Measurements from ENCODE around the gene SLC30A1. TPM values are rescaled to one million over a fixed set of nuclear protein-coding genes. Genes with fewer than 3 reads are reported as not detected.

The SLC30A1 gene
- total RNA-seq, 1 experiment from 2014 or later, result 9.7 TPM

DNA sequence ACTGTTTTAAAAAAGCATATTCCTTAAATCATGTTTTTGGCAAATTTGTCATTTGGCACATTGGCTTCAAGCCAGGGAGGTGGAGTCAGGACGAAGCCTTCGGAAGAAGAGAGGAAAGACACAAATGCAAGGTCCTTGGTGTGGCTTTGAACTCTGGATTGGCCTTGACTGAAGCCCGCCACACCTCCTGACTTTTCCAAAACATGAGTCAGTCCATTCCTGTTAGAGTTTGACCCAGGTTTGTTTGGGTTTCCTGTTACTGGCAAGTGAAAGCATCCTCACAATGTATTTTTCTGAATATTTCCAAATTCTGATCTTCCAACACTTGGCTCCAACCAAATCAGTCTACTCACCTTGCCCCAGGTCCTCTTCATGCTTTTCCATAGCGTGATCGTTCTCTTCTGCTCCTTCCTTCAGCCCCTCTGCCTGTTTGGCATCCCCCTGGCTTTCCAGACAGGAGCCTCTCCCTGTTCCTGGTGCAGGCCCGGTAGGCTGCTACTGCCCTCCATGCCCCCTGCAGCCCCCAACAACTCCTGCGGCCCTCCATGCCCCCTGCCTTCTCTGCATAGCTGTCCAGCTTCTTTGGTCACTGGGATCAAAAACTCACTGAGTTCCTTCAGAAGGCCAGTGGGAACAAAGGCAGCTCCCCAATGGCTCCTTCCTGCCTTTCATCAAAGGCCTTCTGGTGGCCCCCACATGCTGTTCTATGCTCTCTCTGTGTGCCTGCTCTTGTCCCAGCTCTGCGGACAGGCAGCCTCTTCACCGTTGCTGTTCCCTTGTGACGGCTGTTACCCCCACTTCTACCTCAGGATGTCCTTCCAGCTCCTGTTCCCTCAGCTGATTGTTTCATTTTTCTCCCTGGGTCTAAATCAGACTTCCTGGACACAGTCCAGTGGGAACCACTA, 30.4 kb upstream of the SLC30A1 start:
- Histone ChIP-seq H3K4me2 (ENCODE audit: low read length) (no peak overlapping the region), H3K9ac (ENCODE audit: low read length) (no peak overlapping the region), H3K9me3 (ENCODE audit: control insufficient read depth in 1 of 2, insufficient read depth in 1 of 2, low read depth in 1 of 2, low read length in 2 of 2) (no peaks in the 10 kb centered on the region), H3K79me2 (ENCODE audit: insufficient read depth, low read length) (no peaks in the 10 kb centered on the region), H3K4me1 (ENCODE audit: control insufficient read depth in 1 of 2, insufficient read depth in 2 of 2, low read length in 2 of 2) (peaks cover 8 to 15% of the 10 kb centered on the region in 2 experiments; a peak in 3 of 4 replicates), H4K20me1 (ENCODE audit: insufficient read depth) (no peaks in the 10 kb centered on the region), H3K36me3 (ENCODE audit: control insufficient read depth in 1 of 2, insufficient read depth in 2 of 2, low read length in 2 of 2) (no peaks in the 10 kb centered on the region), H3K27ac (ENCODE audit: low read depth, low read length) (no peak overlapping the region), H2AFZ (ENCODE audit: low read depth, low read length, poor library complexity, severe bottlenecking) (no peak overlapping the region), H3K4me3 (replicated peaks in 1 of 2; ENCODE audit: low read depth in 1 of 2, low read length in 2 of 2) (no peak overlapping the region), H3K9me2 (ENCODE audit: insufficient read depth) (no peaks in the 10 kb centered on the region), H3K27me3 (ENCODE audit: insufficient read depth, low read length) (no peaks in the 10 kb centered on the region)
- ChIA-PET CTCF (no interaction called here), RAD21 (ENCODE audit: low non-redundant PET in 1 of 2, low total read pairs in 2 of 2, uncharacterized antibody in 2 of 2, unreplicated experiment in 2 of 2) (no interaction called here), POLR2A (no interaction called here)
- intact Hi-C loops (cut with micrococcal nuclease), result no loop called here
- DNase-seq (ENCODE audit: low read depth, low spot score) (no peak), ATAC-seq (no peak)
- TF ChIP-seq RAD21 (IDR thresholded peaks at IDR 0.05; ENCODE audit: low read depth) (no peak), POLR2A (IDR thresholded peaks at IDR 0.05; ENCODE audit: borderline replicate concordance, extremely low read depth, insufficient read depth, insufficient read length) (no peak), EGR1 (IDR thresholded peaks at IDR 0.05; ENCODE audit: low read depth) (no peak), YY1 (IDR thresholded peaks at IDR 0.05; ENCODE audit: extremely low read depth, insufficient replicate concordance, low read depth, low read length) (no peak), ELF1 (IDR thresholded peaks at IDR 0.05; ENCODE audit: borderline replicate concordance, low read depth) (no peak), TCF7L2 (IDR thresholded peaks at IDR 0.05; ENCODE audit: borderline replicate concordance, extremely low read depth, insufficient read depth, insufficient read length) (no peak), SRF (IDR thresholded peaks at IDR 0.05; ENCODE audit: low read depth) (no peak), SP1 (IDR thresholded peaks at IDR 0.05; ENCODE audit: low read depth) (no peak), FOSL1 (IDR thresholded peaks at IDR 0.05; ENCODE audit: low read depth) (no peak), ZFX (IDR thresholded peaks at IDR 0.05) (no peak), POLR2AphosphoS5 (IDR thresholded peaks at IDR 0.05; ENCODE audit: low read depth, low read length) (no peak), JUND (IDR thresholded peaks at IDR 0.05) (no peak)
- TF ChIP-seq, protein P1, sequence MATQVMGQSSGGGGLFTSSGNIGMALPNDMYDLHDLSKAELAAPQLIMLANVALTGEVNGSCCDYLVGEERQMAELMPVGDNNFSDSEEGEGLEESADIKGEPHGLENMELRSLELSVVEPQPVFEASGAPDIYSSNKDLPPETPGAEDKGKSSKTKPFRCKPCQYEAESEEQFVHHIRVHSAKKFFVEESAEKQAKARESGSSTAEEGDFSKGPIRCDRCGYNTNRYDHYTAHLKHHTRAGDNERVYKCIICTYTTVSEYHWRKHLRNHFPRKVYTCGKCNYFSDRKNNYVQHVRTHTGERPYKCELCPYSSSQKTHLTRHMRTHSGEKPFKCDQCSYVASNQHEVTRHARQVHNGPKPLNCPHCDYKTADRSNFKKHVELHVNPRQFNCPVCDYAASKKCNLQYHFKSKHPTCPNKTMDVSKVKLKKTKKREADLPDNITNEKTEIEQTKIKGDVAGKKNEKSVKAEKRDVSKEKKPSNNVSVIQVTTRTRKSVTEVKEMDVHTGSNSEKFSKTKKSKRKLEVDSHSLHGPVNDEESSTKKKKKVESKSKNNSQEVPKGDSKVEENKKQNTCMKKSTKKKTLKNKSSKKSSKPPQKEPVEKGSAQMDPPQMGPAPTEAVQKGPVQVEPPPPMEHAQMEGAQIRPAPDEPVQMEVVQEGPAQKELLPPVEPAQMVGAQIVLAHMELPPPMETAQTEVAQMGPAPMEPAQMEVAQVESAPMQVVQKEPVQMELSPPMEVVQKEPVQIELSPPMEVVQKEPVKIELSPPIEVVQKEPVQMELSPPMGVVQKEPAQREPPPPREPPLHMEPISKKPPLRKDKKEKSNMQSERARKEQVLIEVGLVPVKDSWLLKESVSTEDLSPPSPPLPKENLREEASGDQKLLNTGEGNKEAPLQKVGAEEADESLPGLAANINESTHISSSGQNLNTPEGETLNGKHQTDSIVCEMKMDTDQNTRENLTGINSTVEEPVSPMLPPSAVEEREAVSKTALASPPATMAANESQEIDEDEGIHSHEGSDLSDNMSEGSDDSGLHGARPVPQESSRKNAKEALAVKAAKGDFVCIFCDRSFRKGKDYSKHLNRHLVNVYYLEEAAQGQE (IDR thresholded peaks at IDR 0.05; ENCODE audit: low read depth), result no peak
- TF ChIP-seq, protein P2, sequence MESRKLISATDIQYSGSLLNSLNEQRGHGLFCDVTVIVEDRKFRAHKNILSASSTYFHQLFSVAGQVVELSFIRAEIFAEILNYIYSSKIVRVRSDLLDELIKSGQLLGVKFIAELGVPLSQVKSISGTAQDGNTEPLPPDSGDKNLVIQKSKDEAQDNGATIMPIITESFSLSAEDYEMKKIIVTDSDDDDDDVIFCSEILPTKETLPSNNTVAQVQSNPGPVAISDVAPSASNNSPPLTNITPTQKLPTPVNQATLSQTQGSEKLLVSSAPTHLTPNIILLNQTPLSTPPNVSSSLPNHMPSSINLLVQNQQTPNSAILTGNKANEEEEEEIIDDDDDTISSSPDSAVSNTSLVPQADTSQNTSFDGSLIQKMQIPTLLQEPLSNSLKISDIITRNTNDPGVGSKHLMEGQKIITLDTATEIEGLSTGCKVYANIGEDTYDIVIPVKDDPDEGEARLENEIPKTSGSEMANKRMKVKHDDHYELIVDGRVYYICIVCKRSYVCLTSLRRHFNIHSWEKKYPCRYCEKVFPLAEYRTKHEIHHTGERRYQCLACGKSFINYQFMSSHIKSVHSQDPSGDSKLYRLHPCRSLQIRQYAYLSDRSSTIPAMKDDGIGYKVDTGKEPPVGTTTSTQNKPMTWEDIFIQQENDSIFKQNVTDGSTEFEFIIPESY (IDR thresholded peaks at IDR 0.05; ENCODE audit: extremely low read depth, insufficient replicate concordance, low read length), result no peak
- TF ChIP-seq, protein P3, sequence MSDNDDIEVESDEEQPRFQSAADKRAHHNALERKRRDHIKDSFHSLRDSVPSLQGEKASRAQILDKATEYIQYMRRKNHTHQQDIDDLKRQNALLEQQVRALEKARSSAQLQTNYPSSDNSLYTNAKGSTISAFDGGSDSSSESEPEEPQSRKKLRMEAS (IDR thresholded peaks at IDR 0.05), result no peak
- BruUV-seq (replicated peaks), result no TSS peak

Measured in HCT116 (cell line).